ENCODE measurements around the gene ADGRB3.

DNA sequence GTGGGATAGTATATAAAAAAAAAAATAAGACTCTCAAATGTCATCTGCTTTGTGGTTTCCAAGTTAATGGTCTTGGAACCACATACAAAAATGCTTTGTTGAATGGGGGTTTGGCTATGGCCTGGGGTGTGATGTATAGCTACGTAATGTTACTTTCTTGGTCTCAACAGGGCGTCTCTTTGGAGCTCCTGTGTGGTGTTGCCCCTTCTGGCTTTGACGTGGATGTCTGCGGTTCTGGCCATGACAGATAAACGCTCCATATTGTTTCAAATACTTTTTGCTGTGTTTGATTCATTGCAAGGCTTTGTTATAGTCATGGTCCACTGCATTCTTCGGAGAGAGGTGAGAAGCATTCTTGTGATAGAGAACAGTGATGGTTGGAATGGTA, 704.1 kb downstream of the ADGRB3 start:
- TF ChIP-seq, protein P1, sequence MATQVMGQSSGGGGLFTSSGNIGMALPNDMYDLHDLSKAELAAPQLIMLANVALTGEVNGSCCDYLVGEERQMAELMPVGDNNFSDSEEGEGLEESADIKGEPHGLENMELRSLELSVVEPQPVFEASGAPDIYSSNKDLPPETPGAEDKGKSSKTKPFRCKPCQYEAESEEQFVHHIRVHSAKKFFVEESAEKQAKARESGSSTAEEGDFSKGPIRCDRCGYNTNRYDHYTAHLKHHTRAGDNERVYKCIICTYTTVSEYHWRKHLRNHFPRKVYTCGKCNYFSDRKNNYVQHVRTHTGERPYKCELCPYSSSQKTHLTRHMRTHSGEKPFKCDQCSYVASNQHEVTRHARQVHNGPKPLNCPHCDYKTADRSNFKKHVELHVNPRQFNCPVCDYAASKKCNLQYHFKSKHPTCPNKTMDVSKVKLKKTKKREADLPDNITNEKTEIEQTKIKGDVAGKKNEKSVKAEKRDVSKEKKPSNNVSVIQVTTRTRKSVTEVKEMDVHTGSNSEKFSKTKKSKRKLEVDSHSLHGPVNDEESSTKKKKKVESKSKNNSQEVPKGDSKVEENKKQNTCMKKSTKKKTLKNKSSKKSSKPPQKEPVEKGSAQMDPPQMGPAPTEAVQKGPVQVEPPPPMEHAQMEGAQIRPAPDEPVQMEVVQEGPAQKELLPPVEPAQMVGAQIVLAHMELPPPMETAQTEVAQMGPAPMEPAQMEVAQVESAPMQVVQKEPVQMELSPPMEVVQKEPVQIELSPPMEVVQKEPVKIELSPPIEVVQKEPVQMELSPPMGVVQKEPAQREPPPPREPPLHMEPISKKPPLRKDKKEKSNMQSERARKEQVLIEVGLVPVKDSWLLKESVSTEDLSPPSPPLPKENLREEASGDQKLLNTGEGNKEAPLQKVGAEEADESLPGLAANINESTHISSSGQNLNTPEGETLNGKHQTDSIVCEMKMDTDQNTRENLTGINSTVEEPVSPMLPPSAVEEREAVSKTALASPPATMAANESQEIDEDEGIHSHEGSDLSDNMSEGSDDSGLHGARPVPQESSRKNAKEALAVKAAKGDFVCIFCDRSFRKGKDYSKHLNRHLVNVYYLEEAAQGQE (IDR thresholded peaks at IDR 0.05; ENCODE audit: low read depth), result no peak
- TF ChIP-seq RAD21 (IDR thresholded peaks at IDR 0.05; ENCODE audit: low read depth) (no peak), CREB1 (IDR thresholded peaks at IDR 0.05; ENCODE audit: low read depth) (no peak), CEBPB (IDR thresholded peaks at IDR 0.05) (no peak), FOXM1 (IDR thresholded peaks at IDR 0.05; ENCODE audit: borderline replicate concordance, low read depth) (no peak), TEAD4 (IDR thresholded peaks at IDR 0.05) (no peak), YY1 (IDR thresholded peaks at IDR 0.05; ENCODE audit: low read depth) (no peak), NFIC (IDR thresholded peaks at IDR 0.05) (no peak)

All from Ishikawa (cell line).